GM12872 (cell line): ENCODE results near the gene IL6ST.

ENCODE experiments used
- CTCF ChIP-seq: IDR thresholded peaks from 3 replicates; pipeline ENCODE4 v1.5.1; 2011; ENCODE audit warnings: low read depth, mild to moderate bottlenecking, low read length, moderate library complexity; ENCODE audit not compliant: insufficient read depth

IL6ST gene

GRCh38 chr5:55997742-55998351, 3.1 kb upstream of the IL6ST start:
- no peak for TF ChIP-seq CTCF

DNA sequence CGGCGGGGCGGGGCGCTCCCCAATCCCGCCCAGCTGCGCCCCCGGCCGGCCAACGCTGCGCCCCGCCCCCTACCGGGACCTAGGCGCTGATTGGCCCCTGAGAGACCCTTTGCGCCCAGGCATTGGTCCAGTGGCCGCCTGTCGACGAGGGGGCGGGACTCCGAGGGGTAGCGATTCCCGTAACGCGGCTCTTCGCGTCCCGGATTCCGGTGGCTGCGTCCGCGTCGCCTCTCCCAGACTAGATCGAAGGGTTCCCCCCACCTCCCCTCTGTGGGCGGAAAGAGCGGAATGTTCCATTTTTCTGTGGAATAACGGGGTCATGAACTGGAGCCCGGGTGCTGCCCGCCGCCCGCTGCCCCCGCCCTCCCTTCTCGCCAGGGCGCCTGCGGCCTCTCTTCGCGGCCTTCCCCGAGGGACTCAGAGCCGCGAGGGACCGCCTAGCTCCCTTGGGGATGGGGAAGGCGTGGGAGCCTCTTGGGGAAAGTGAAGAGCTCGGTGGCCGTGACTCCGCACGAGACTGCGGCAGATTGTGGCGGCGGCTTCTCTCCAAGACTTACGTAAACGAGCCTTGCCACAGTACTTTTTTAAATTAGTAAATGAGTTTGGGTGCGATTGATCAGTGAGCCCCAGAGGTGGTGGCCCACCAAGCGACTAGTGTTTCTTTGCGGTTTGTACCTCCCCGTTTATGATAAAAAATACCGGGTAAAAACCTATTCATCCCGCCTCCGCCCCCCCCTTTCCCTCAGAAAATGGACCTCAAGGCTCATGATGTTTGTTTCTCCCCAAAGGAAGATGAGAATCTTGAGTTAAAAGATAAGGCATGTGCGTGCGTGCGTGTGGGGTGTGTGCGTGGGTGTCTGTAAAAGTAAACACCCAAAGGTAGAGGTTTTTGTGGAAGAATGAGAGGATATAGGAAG, 493 bp upstream of the IL6ST start:
- TF ChIP-seq CTCF: no peak

DNA sequence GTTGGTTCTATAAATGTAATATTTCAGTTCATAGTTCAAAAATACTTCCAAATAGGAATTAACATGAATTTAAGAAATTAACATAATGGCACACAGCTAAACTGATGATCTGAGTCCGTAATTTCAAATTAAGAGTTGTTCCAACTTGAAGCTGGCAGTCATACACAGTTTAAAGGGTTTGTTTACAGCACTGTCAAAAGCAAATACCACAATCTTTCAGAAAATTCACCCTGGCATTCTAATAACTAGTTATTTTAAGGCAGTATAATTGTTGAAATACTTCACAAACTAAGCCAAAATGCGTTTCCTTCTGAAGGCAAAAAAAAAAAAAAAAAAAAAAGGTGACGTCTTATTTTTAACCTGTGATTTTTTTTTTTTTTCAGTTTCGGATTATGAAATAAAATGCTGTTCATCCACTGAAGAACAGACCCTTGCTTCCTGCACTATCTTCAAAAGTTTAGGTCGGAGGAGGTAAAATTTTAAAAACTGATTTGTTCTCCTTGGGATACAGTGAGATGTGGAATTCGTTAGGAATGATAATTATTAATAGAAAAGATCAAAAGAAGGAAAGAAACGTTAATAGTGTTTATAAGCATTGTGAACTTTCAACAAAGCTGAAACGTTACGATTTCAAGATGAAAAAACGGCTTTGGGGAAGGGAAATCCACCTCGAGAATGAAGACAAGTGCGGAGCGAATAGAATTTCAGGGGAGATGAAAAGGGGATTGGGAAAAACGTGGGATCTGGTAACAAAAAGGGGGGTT, 850 bp downstream of the IL6ST start:
- TF ChIP-seq CTCF: no peak

DNA sequence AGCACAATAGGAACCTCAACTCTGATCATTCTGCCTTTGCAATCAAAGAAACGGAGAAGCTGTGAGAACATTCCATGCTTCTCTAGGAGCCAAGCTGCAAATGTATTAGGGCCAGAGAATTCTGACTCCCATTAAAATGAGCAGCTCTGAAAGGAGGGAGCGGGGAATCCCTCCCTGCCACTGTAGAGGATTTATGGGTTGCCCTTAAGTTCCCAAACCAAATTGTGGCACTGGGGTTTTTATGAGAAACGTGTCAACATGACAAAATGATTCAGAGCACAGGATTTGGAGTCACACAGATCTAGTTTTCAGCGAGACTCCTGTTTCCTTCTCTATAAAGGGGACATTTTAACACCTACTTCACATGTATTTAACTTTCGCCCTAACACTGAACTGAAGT, 1.8 kb downstream of the IL6ST start:
- TF ChIP-seq CTCF: no peak

GRCh38 chr5:55991768-55992486, 2.8 kb downstream of the IL6ST start:
- TF ChIP-seq CTCF: no peak

DNA sequence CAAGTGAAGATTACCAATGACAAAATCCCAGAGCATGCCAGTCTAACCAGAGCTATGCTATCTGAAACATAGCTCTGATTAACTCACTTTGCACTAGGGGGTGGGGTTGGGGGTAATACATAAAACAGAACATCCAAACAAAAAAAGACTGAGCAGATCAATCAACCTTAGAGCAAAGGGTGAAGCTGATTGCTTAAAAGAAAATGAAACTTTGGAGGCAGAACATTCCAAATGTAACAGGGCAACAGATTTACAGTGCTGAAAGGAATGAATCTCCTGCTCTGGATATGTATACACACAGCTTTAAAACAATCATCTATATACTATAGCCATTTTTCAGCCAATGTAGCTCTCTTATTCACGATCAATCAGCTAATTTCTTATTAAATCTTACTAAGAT, 4.9 kb downstream of the IL6ST start:
- TF ChIP-seq CTCF: no peak

DNA sequence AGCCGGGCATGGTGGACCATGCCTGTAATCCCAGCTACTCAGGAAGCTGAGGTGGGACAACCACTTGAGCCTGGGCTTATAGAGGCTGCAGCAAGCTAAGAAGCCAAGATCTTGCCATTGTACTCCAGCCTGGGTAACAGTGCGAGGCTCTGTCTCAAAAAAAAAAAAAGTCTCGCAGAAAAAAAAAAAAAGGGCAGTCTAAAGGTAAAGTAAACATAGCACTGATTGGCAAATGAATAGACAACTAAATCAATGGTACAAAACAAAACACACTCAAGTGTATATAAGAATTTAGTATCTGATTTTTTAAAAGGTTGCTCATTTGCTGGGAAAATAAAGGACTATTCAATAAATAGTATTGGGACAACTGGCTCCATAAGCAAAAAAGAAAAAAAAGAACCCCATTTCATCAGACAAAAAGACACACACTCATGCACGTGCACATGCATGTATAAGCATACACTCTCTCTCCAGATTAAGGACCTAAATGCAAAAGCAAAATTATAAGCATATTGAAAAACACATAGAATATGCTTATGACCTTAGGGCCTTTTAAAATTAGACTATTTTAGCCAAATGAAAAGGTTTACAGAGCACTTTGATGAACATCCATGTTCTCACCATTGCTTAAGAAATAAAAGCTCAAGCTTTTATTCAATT, 5.7 kb downstream of the IL6ST start:
- no peak for TF ChIP-seq CTCF
